Mononuclear cell (primary cell): ENCODE data around the gene RCOR1. TPM values are rescaled to one million over a fixed set of nuclear protein-coding genes. Genes with fewer than 3 reads are reported as not detected.

Experiments used
- H3K27me3 ChIP-seq: 2 replicates; pipeline ENCODE4 v1.6.0; 2011; ENCODE audit warnings: low read length, control low read depth; ENCODE audit not compliant: insufficient read depth
- H3K4me1 ChIP-seq: 2 replicates; pipeline ENCODE4 v1.5.1; 2011; ENCODE audit warnings: mild to moderate bottlenecking, low read length, control low read depth; ENCODE audit not compliant: insufficient read depth
- H3K4me3 ChIP-seq: 2 replicates; pipeline ENCODE4 v1.5.1; 2011; ENCODE audit warnings: mild to moderate bottlenecking, low read length, moderate library complexity
- H3K9me3 ChIP-seq: 2 replicates; pipeline ENCODE4 v1.5.1; 2011; ENCODE audit warnings: low read depth, mild to moderate bottlenecking, control low read depth, low read length
- total RNA-seq: library from RNA; depleted of rRNA; stranded (reverse); fragments of >200 nt; gene quantifications from one replicate; pipeline ENCODE4 v1.2.3, GENCODE V29; 2012

The RCOR1 gene
- total RNA-seq, 1 donor, result 32.6 TPM

GRCh38 chr14:102688290-102688689 lies 95.8 kb downstream of the RCOR1 start:
- Histone ChIP-seq H3K4me1 (peaks cover 19% of the 10 kb centered on the region), H3K27me3 (no peaks in the 10 kb centered on the region), H3K4me3 (no peak overlapping the region), H3K9me3 (no peaks in the 10 kb centered on the region)

GRCh38 chr14:102690509-102691286 lies 98.2 kb downstream of the RCOR1 start:
- Histone ChIP-seq H3K9me3 (no peaks in the 10 kb centered on the region), H3K4me1 (peaks cover 24% of the 10 kb centered on the region), H3K27me3 (no peaks in the 10 kb centered on the region), H3K4me3 (no peak overlapping the region)

- H3K4me3 ChIP-seq, result no peak overlapping the region
- H3K27me3 ChIP-seq, result no peaks in the 10 kb centered on the region
- peaks cover 24% of the 10 kb centered on the region for H3K4me1 ChIP-seq
- no peaks in the 10 kb centered on the region for H3K9me3 ChIP-seq
Observed at GRCh38 chr14:102691763-102692162, 99.3 kb downstream of the RCOR1 start.

- Histone ChIP-seq H3K27me3 (no peaks in the 10 kb centered on the region), H3K9me3 (no peaks in the 10 kb centered on the region), H3K4me3 (no peak overlapping the region), H3K4me1 (peaks cover 27% of the 10 kb centered on the region)
Observed at GRCh38 chr14:102692334-102692733, 99.9 kb downstream of the RCOR1 start.

- Histone ChIP-seq H3K4me3 (no peak overlapping the region), H3K27me3 (no peaks in the 10 kb centered on the region), H3K9me3 (no peaks in the 10 kb centered on the region), H3K4me1 (peaks cover 21% of the 10 kb centered on the region)
Observed at GRCh38 chr14:102693006-102693755, 100.7 kb downstream of the RCOR1 start.

- H3K27me3 ChIP-seq, result no peaks in the 10 kb centered on the region
- no peak overlapping the region for H3K4me3 ChIP-seq
- H3K9me3 ChIP-seq, result no peaks in the 10 kb centered on the region
- peaks cover 17% of the 10 kb centered on the region for H3K4me1 ChIP-seq
Observed at GRCh38 chr14:102694530-102695166, 102.2 kb downstream of the RCOR1 start.

- Histone ChIP-seq H3K27me3 (no peaks in the 10 kb centered on the region), H3K4me3 (no peak overlapping the region), H3K9me3 (no peaks in the 10 kb centered on the region), H3K4me1 (peaks cover 16% of the 10 kb centered on the region)
Observed at GRCh38 chr14:102695167-102695555, 102.7 kb downstream of the RCOR1 start.

GRCh38 chr14:102696332-102696731 lies 103.9 kb downstream of the RCOR1 start:
- H3K4me3 ChIP-seq, result no peak overlapping the region
- no peaks in the 10 kb centered on the region for H3K27me3 ChIP-seq
- H3K9me3 ChIP-seq, result no peaks in the 10 kb centered on the region
- H3K4me1 ChIP-seq, result peaks cover 8% of the 10 kb centered on the region

- Histone ChIP-seq H3K4me3 (no peak overlapping the region), H3K4me1 (peaks cover 8% of the 10 kb centered on the region)
Observed at GRCh38 chr14:102696856-102697495, 104.5 kb downstream of the RCOR1 start.

GRCh38 chr14:102697501-102697900 lies 105.1 kb downstream of the RCOR1 start:
- Histone ChIP-seq H3K27me3 (no peaks in the 10 kb centered on the region), H3K4me3 (no peak overlapping the region)

More at GRCh38 chr14:102696856-102697495, 104.5 kb downstream of the RCOR1 start:
- no peaks in the 10 kb centered on the region for H3K27me3 ChIP-seq
- no peaks in the 10 kb centered on the region for H3K9me3 ChIP-seq

GRCh38 chr14:102699416-102700110 lies 107.1 kb downstream of the RCOR1 start:
- H3K4me1 ChIP-seq, result peaks cover 7% of the 10 kb centered on the region
- H3K4me3 ChIP-seq, result no peak overlapping the region
- peaks cover 6% of the 10 kb centered on the region for H3K9me3 ChIP-seq
- no peaks in the 10 kb centered on the region for H3K27me3 ChIP-seq

More at GRCh38 chr14:102697501-102697900, 105.1 kb downstream of the RCOR1 start:
- Histone ChIP-seq H3K4me1 (peaks cover 8% of the 10 kb centered on the region), H3K9me3 (no peaks in the 10 kb centered on the region)

GRCh38 chr14:102708494-102708893 lies 116.0 kb downstream of the RCOR1 start:
- H3K4me3 ChIP-seq, result no peak overlapping the region
- no peaks in the 10 kb centered on the region for H3K9me3 ChIP-seq
- H3K27me3 ChIP-seq, result no peaks in the 10 kb centered on the region
- no peaks in the 10 kb centered on the region for H3K4me1 ChIP-seq

- H3K4me3 ChIP-seq, result no peak overlapping the region
- no peaks in the 10 kb centered on the region for H3K27me3 ChIP-seq
- no peaks in the 10 kb centered on the region for H3K4me1 ChIP-seq
Observed at GRCh38 chr14:102711207-102711606, 118.8 kb downstream of the RCOR1 start.

GRCh38 chr14:102711946-102712345 lies 119.5 kb downstream of the RCOR1 start:
- Histone ChIP-seq H3K4me1 (no peaks in the 10 kb centered on the region), H3K4me3 (no peak overlapping the region), H3K27me3 (no peaks in the 10 kb centered on the region), H3K9me3 (no peaks in the 10 kb centered on the region)

More at GRCh38 chr14:102711207-102711606, 118.8 kb downstream of the RCOR1 start:
- H3K9me3 ChIP-seq, result no peaks in the 10 kb centered on the region
